IMR-90 (cell line): ENCODE results near the gene EXOC6B. TPM values are rescaled to one million over a fixed set of nuclear protein-coding genes. Genes with fewer than 3 reads are reported as not detected.

Experiments
- ATAC-seq: fragments of 200-7000 bp; cut with Tn5 transposase; 2 replicates; pipeline ENCODE4 v1.9.1; 2020; ENCODE audit warnings: low read depth, mild to moderate bottlenecking, moderate library complexity
- BruUV-seq: library from RNA; stranded (reverse); fragments of 400-500 nt; replicated peaks from 2 replicates; lab custom pipeline; 2021; lab: Mats Ljungman, UMichigan
- CTCF ChIA-PET: fragments of 300-600 bp; formaldehyde crosslinking; extraction: SDS; loops from one replicate; lab custom pipeline; 2021; ENCODE audit warnings: antibody characterized with exemption; lab: Yijun Ruan, JAX
- POLR2A ChIA-PET: fragments of 300-600 bp; sonication (Branson Sonifier 250); formaldehyde crosslinking; loops from one replicate; lab custom pipeline; 2022; ENCODE audit warnings: antibody characterized with exemption; ENCODE audit not compliant: unreplicated experiment; lab: Charles Lee
- DNase-seq: peaks from one replicate; pipeline ENCODE4 v3.0.0; 2013
- H2AFZ ChIP-seq: replicated peaks from 2 replicates; pipeline ENCODE3; 2013; ENCODE audit warnings: low read length, mild to moderate bottlenecking; ENCODE audit not compliant: poor library complexity
- H2AK5ac ChIP-seq: 2 replicates; pipeline ENCODE4 v1.6.1; 2013; ENCODE audit warnings: low read depth, low read length, inconsistent platforms
- H2AK9ac ChIP-seq: replicated peaks from 2 replicates; pipeline ENCODE3; 2013; ENCODE audit warnings: mild to moderate bottlenecking, low read depth, low read length, moderate library complexity; ENCODE audit not compliant: poor library complexity
- H2BK120ac ChIP-seq: 2 replicates; pipeline ENCODE4 v1.6.1; 2013; ENCODE audit warnings: low read depth, low read length, inconsistent platforms
- H2BK15ac ChIP-seq: 3 replicates; pipeline ENCODE4 v1.6.1; 2013; ENCODE audit warnings: low read depth, low read length, inconsistent platforms
- H2BK20ac ChIP-seq: 2 replicates; pipeline ENCODE4 v1.6.1; 2013; ENCODE audit warnings: low read depth, mild to moderate bottlenecking, inconsistent platforms, low read length, moderate library complexity
- H2BK5ac ChIP-seq: 2 replicates; pipeline ENCODE4 v1.6.1; 2013; ENCODE audit warnings: mild to moderate bottlenecking, low read depth, low read length, inconsistent platforms; ENCODE audit not compliant: poor library complexity, severe bottlenecking
- H3K14ac ChIP-seq: replicated peaks from 2 replicates; pipeline ENCODE4 v1.6.1; 2013; ENCODE audit warnings: low read depth, low read length, inconsistent platforms
- H3K18ac ChIP-seq: 2 replicates; pipeline ENCODE4 v1.6.1; 2013; ENCODE audit warnings: low read depth, low read length, control low read depth
- H3K23ac ChIP-seq: 2 replicates; pipeline ENCODE4 v1.6.1; 2013; ENCODE audit warnings: low read depth, low read length, inconsistent platforms
- H3K27ac ChIP-seq: 2 replicates; pipeline ENCODE4 v1.5.1; 2013; ENCODE audit warnings: mild to moderate bottlenecking, control low read depth, low read length; ENCODE audit not compliant: insufficient read depth
- H3K27me3 ChIP-seq: 2 replicates; pipeline ENCODE4 v1.6.1; 2013; ENCODE audit warnings: low read length; ENCODE audit not compliant: control insufficient read depth, insufficient read depth
- H3K36me3 ChIP-seq: 2 replicates; pipeline ENCODE4 v1.6.1; 2013; ENCODE audit warnings: low read length, mixed read lengths; ENCODE audit not compliant: control insufficient read depth, insufficient read depth
- H3K4ac ChIP-seq: 2 replicates; pipeline ENCODE4 v1.6.1; 2013; ENCODE audit warnings: low read depth, low read length, inconsistent platforms
- H3K4me1 ChIP-seq: 2 replicates; pipeline ENCODE4 v1.6.1; 2013; ENCODE audit warnings: low read length, mixed read lengths; ENCODE audit not compliant: control insufficient read depth, insufficient read depth
- H3K4me2 ChIP-seq: 2 replicates; pipeline ENCODE4 v1.6.1; 2013; ENCODE audit warnings: low read depth, mild to moderate bottlenecking, control low read depth, low read length, moderate library complexity
- H3K4me3 ChIP-seq: 2 replicates; pipeline ENCODE4 v1.5.1; 2013; ENCODE audit warnings: low read depth, mild to moderate bottlenecking, control low read depth, low read length, moderate library complexity; ENCODE audit not compliant: insufficient read depth
- H3K56ac ChIP-seq: 2 replicates; pipeline ENCODE4 v1.6.1; 2013; ENCODE audit warnings: low read length, inconsistent platforms; ENCODE audit not compliant: insufficient read depth; ENCODE audit errors: extremely low read depth
- H3K79me1 ChIP-seq, 2 experiments: 2 replicates each; pipeline ENCODE4 v1.6.1; 2013; ENCODE audit warnings: low read length in 2 of 2, inconsistent platforms in 1 of 2, low read depth in 1 of 2
- H3K9ac ChIP-seq: 2 replicates; pipeline ENCODE4 v1.6.1; 2013; ENCODE audit warnings: low read depth, low read length, control low read depth
- H3K9me1 ChIP-seq: 2 replicates; pipeline ENCODE4 v1.6.1; 2013; ENCODE audit warnings: low read length, inconsistent platforms; ENCODE audit not compliant: insufficient read depth
- H3K9me3 ChIP-seq: 2 replicates; pipeline ENCODE4 v1.6.1; 2013; ENCODE audit warnings: low read length; ENCODE audit not compliant: control insufficient read depth, insufficient read depth
- H4K20me1 ChIP-seq: 2 replicates; pipeline ENCODE4 v1.6.1; 2013; ENCODE audit warnings: low read length, inconsistent platforms; ENCODE audit not compliant: insufficient read depth
- H4K5ac ChIP-seq: 2 replicates; pipeline ENCODE4 v1.6.1; 2013; ENCODE audit warnings: mild to moderate bottlenecking, low read depth, low read length, control low read depth
- H4K8ac ChIP-seq, 2 experiments: 2 replicates each; pipeline ENCODE4 v1.6.1; 2013; ENCODE audit warnings: low read depth in 2 of 2, low read length in 2 of 2, control low read depth in 1 of 2, inconsistent platforms in 1 of 2
- H4K91ac ChIP-seq: 2 replicates; pipeline ENCODE4 v1.6.1; 2013; ENCODE audit warnings: low read depth, low read length, inconsistent platforms; ENCODE audit not compliant: insufficient read depth
- BHLHE40 ChIP-seq: fragments of 150-350 bp; IDR thresholded peaks from 2 replicates; pipeline ENCODE4 v1.6.1; 2016; ENCODE audit warnings: mild to moderate bottlenecking, low read depth, low read length
- CEBPB ChIP-seq: IDR thresholded peaks from 2 replicates; pipeline ENCODE4 v1.6.1; 2012; ENCODE audit warnings: low read depth, low read length, improper control_type of control experiment
- CHD1 ChIP-seq: IDR thresholded peaks from 2 replicates; pipeline ENCODE4 v1.6.1; 2012; ENCODE audit warnings: low read depth, low read length, improper control_type of control experiment
- FOS ChIP-seq: fragments of 150-350 bp; IDR thresholded peaks from 2 replicates; pipeline ENCODE4 v1.6.1; 2016; ENCODE audit warnings: low read depth, low read length
- MAFK ChIP-seq: IDR thresholded peaks from 2 replicates; pipeline ENCODE4 v1.6.1; 2012; ENCODE audit warnings: low read depth, low read length, improper control_type of control experiment
- MAZ ChIP-seq: IDR thresholded peaks from 2 replicates; pipeline ENCODE4 v1.6.1; 2012; ENCODE audit warnings: low read depth, mild to moderate bottlenecking, low read length, improper control_type of control experiment, moderate library complexity, borderline replicate concordance
- MXI1 ChIP-seq: IDR thresholded peaks from 2 replicates; pipeline ENCODE4 v1.6.1; 2012; ENCODE audit warnings: low read depth, mild to moderate bottlenecking, low read length, moderate library complexity, borderline replicate concordance
- NFE2L2 ChIP-seq: fragments of 150-350 bp; IDR thresholded peaks from 2 replicates; pipeline ENCODE4 v1.6.1; 2016; ENCODE audit warnings: low read depth, mild to moderate bottlenecking, low read length
- POLR2A ChIP-seq: IDR thresholded peaks from 2 replicates; pipeline ENCODE4 v1.6.1; 2012; ENCODE audit warnings: mild to moderate bottlenecking, low read depth, low read length
- RAD21 ChIP-seq: IDR thresholded peaks from 2 replicates; pipeline ENCODE4 v1.6.1; 2012; ENCODE audit warnings: low read length, improper control_type of control experiment
- RCOR1 ChIP-seq: IDR thresholded peaks from 2 replicates; pipeline ENCODE4 v1.6.1; 2012; ENCODE audit warnings: mild to moderate bottlenecking, low read length, improper control_type of control experiment; ENCODE audit not compliant: insufficient replicate concordance
- RFX5 ChIP-seq: IDR thresholded peaks from 2 replicates; pipeline ENCODE4 v1.8.0; 2012; ENCODE audit warnings: low read depth, mild to moderate bottlenecking, low read length, moderate library complexity
- SMC3 ChIP-seq: fragments of 150-350 bp; IDR thresholded peaks from 2 replicates; pipeline ENCODE4 v1.6.1; 2016; ENCODE audit warnings: low read depth, mild to moderate bottlenecking, antibody characterized with exemption, low read length, moderate library complexity
- WGBS, 2 experiments: methylation state at CpG; one replicate each; pipeline versions ENCODE4 v1.1.5 to v1.1.7; 2013; ENCODE audit warnings: missing lambda C conversion rate in 2 of 2; ENCODE audit not compliant: insufficient read length in 1 of 2; ENCODE audit errors: extremely low coverage in 2 of 2; 5-methylcytosine and 5-hydroxymethylcytosine counted together
- dilution Hi-C: fragments of 300-500 bp; cut with HindIII; formaldehyde crosslinking; loops from one replicate; pipeline ENCODE4 v1.14.3; 2018; ENCODE audit warnings: low sequenced_read_pairs; ENCODE audit not compliant: unreplicated experiment
- in situ Hi-C: fragments of 300-500 bp; cut with MboI; formaldehyde crosslinking; loops from 3 replicates; pipeline ENCODE4 v1.14.3; 2019; ENCODE audit warnings: low sequenced_read_pairs, inconsistent platforms, mixed read lengths
- intact Hi-C: fragments of 100-400 bp; cut with micrococcal nuclease; formaldehyde crosslinking; loops from 2 replicates; pipeline ENCODE4 v1.10.0; 2022
- polyA plus RNA-seq, 3 experiments: library from polyadenylated mRNA; depleted of rRNA; stranded (reverse); fragments of >200 nt; gene quantifications; 2 replicates each; pipeline ENCODE4 v1.2.3, GENCODE V29; 2012; ENCODE audit warnings: low replicate concordance in 1 of 3
- total RNA-seq: library from RNA; depleted of rRNA; stranded (reverse); fragments of >200 nt; gene quantifications from 2 replicates; pipeline ENCODE4 v1.2.3, GENCODE V29; 2012
- TF ChIP-seq, protein P1 (sequence below): fragments of 150-350 bp; IDR thresholded peaks from 2 replicates; pipeline ENCODE4 v1.6.1; 2016; ENCODE audit warnings: low read depth, mild to moderate bottlenecking, low read length, moderate library complexity, borderline replicate concordance
- TF ChIP-seq, protein P2 (sequence below): conservative IDR thresholded peaks from 2 replicates; pipeline ENCODE4 v1.5.1; 2012; ENCODE audit warnings: mild to moderate bottlenecking, low read depth, low read length, improper control_type of control experiment
- TF ChIP-seq, protein P3 (sequence below): fragments of 150-350 bp; IDR thresholded peaks from 2 replicates; pipeline ENCODE4 v1.6.1; 2017; ENCODE audit warnings: mild to moderate bottlenecking, antibody characterized with exemption, low read length, low read depth

Gene EXOC6B
- total and polyA plus RNA-seq, 2 of the 4 experiments (the other 2 are of a cell fraction), result 10.2 to 29.4 TPM

DNA sequence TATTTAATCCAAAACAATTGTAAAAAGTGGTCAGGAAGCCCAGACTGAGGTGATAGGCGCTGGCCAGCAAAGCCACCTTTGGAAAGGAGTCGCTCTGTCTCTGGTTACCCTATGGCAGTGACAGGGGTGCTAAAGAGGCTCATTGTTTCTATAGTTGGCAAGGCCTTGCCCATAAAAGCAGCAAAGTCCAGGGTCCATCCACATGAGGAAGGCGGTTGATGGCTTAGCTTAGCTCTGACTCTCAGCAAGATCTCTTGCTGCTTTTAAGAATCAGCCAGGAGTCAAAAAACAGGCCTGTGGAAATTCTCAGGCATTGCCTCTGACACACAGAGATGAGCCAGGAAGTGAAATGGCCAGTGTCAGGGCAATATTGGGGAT lies 620.3 kb downstream of the EXOC6B start:
- Histone ChIP-seq H3K9me3 (no peaks in the 10 kb centered on the region), H3K27ac (no peak overlapping the region), H2BK15ac (no peak overlapping the region), H2BK20ac (no peak overlapping the region), H3K4ac (peak overlapping the region; percentile 2; the same call in 1 of the 2 replicates), H2BK5ac (no peak overlapping the region), H3K36me3 (no peaks in the 10 kb centered on the region), H2AK5ac (no peak overlapping the region), H4K5ac (no peak overlapping the region), H2AFZ (no peak overlapping the region), H2BK120ac (no peak overlapping the region), H3K9me1 (peaks cover 2% of the 10 kb centered on the region; the same call in 1 of the 2 replicates), H3K27me3 (no peaks in the 10 kb centered on the region), H4K91ac (no peak overlapping the region), H3K14ac (no peak overlapping the region), H4K8ac (no peak overlapping the region), H3K4me1 (peaks cover 13% of the 10 kb centered on the region), H4K20me1 (no peaks in the 10 kb centered on the region), H3K18ac (no peak overlapping the region; the same call in 1 of the 2 replicates), H3K4me2 (no peak overlapping the region), H3K4me3 (no peak overlapping the region), H3K79me1 (no peaks in the 10 kb centered on the region), H3K56ac (no peak overlapping the region), H3K9ac (no peak overlapping the region), H3K23ac (no peak overlapping the region), H2AK9ac (no peak overlapping the region)
- ATAC-seq (no peak), DNase-seq (no peak)
- in situ Hi-C loops, result no loop called here
- WGBS, 2 experiments, result 100% methylated on average over 1 of the region's 3 CpGs; no CpG with 5 or more reads in 1 of the 2 experiments
- CTCF ChIA-PET, result interaction anchor here (1.3 kb wide), 1 partner anchor 110 kb away, joined by 3 read pairs; no protein-coding TSS in a partner anchor
- POLR2A ChIA-PET, result no interaction called here
- BruUV-seq, result no TSS peak
- TF ChIP-seq CEBPB (no peak), NFE2L2 (no peak), MXI1 (no peak), FOS (no peak), CHD1 (no peak), RFX5 (no peak), BHLHE40 (no peak), RCOR1 (no peak), POLR2A (no peak), MAFK (no peak), MAZ (no peak), SMC3 (no peak), RAD21 (no peak)
- TF ChIP-seq, protein P1, sequence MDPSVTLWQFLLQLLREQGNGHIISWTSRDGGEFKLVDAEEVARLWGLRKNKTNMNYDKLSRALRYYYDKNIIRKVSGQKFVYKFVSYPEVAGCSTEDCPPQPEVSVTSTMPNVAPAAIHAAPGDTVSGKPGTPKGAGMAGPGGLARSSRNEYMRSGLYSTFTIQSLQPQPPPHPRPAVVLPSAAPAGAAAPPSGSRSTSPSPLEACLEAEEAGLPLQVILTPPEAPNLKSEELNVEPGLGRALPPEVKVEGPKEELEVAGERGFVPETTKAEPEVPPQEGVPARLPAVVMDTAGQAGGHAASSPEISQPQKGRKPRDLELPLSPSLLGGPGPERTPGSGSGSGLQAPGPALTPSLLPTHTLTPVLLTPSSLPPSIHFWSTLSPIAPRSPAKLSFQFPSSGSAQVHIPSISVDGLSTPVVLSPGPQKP, result no peak
- TF ChIP-seq, protein P2, sequence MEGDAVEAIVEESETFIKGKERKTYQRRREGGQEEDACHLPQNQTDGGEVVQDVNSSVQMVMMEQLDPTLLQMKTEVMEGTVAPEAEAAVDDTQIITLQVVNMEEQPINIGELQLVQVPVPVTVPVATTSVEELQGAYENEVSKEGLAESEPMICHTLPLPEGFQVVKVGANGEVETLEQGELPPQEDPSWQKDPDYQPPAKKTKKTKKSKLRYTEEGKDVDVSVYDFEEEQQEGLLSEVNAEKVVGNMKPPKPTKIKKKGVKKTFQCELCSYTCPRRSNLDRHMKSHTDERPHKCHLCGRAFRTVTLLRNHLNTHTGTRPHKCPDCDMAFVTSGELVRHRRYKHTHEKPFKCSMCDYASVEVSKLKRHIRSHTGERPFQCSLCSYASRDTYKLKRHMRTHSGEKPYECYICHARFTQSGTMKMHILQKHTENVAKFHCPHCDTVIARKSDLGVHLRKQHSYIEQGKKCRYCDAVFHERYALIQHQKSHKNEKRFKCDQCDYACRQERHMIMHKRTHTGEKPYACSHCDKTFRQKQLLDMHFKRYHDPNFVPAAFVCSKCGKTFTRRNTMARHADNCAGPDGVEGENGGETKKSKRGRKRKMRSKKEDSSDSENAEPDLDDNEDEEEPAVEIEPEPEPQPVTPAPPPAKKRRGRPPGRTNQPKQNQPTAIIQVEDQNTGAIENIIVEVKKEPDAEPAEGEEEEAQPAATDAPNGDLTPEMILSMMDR, result no peak
- TF ChIP-seq, protein P3, sequence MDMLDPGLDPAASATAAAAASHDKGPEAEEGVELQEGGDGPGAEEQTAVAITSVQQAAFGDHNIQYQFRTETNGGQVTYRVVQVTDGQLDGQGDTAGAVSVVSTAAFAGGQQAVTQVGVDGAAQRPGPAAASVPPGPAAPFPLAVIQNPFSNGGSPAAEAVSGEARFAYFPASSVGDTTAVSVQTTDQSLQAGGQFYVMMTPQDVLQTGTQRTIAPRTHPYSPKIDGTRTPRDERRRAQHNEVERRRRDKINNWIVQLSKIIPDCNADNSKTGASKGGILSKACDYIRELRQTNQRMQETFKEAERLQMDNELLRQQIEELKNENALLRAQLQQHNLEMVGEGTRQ, result no peak
- intact Hi-C loops, result no loop called here
- dilution Hi-C loops, result no loop called here
